ENCODE data around the gene SLC6A6.

SLC6A6 gene

DNA sequence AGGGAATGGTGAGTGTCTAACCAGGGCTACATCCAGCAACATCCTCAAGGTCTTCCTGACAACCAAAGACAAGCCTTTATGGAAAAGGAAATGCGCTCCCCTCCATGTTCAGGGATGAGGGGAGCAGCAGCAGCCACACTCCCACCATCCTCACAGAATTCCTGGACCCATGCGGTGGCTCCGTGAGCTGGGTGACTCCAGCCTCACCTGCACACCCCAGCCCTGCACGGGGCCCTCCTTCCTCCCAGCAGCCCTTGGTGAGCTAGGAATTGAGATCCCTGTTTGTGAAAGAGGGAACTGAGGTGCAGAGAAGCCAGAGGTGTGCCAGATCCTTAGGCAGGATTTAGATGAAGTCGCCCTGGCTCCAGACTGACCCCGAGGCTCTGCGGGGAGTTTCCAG is 85.4 kb downstream of the SLC6A6 start:
- in situ Hi-C loops (cut with HindIII; ENCODE audit: low pct_ligation_motif_present, low pct_unique_long_range_greater_than_20kb, low sequenced_read_pairs), result no loop called here
- DNase-seq, result no peak

DNA sequence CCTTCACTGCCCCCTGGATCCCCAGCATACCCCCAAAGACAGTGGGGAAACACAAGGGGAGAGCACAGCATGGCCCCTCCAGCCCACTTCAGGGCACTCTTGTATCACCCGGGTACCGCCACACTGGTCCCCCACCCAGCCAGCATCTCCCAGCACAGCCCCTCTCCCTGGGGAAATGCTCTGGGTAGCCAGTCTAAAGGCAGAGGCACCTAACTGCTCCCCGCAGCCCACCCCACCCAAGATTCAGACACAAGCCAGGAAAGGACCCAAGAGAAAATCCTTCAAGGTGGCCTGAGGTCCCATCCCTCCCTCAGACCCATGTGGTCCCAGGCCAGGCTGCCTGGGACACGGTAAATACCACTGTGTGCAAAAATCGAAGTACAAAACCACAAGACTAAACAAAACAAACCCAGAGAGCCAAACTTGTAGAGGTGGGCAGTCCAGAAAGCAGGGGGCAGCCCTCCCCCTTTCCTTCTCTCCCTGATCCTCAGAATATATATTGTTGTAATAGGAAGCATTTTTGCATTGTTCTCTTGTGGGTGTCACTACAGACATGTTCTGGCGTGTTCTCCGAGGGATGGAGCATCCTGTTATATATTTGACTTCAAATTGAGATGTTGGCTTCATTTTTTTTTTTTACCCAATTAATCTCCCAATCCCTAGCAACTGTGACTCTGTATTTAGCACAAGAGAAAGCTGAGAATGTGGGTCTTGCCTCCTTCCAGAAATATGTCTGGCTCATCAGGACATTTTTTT is 86.1 kb downstream of the SLC6A6 start:
- in situ Hi-C loops (cut with HindIII; ENCODE audit: low pct_ligation_motif_present, low pct_unique_long_range_greater_than_20kb, low sequenced_read_pairs), result no loop called here

DNA sequence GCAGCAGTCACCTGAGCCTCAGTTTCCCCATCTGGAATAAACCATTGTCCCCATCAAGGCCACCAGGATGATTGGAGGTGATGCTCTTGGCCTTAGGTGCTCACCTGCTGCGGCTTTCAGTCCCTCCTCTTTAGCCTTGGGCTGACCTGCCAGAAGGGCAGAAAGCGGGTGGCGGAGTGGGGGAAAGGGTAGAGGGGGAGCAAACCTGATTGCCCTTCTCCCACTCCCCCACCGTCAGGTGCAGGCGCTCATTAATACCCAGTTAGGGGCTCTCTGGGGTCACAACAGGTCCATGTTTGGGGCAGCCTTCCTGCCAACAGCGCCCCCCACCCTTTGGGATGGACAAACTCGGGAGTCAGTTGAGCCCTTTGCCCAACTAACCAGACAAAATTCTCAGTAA is 87.2 kb downstream of the SLC6A6 start:
- no peak for DNase-seq
- in situ Hi-C loops (cut with HindIII; ENCODE audit: low pct_ligation_motif_present, low pct_unique_long_range_greater_than_20kb, low sequenced_read_pairs), result no loop called here

More for the DNA sequence above, 86.1 kb downstream of the SLC6A6 start:
- DNase-seq, result no peak

DNA sequence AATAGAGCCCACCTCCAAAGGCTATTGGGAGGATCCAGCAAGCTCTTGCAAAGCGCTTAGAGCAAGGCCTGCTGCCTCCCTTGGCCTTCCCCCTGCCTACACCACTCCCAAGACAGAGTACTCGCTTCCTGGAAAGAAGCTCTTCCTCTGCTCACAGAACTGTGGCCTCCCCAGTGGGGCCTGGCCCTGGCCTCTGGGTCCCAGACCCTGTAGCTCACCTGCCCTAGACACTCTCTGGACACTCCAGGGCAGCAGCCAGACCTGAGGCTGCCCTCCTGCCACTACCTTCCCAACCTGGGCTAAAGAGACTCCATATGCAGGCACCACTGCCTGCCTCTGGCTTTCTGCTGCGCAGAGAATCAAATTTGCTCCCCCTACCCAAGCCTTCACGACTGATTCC is 87.8 kb downstream of the SLC6A6 start:
- DNase-seq, result no peak
- in situ Hi-C loops (cut with HindIII; ENCODE audit: low pct_ligation_motif_present, low pct_unique_long_range_greater_than_20kb, low sequenced_read_pairs), result no loop called here

DNA sequence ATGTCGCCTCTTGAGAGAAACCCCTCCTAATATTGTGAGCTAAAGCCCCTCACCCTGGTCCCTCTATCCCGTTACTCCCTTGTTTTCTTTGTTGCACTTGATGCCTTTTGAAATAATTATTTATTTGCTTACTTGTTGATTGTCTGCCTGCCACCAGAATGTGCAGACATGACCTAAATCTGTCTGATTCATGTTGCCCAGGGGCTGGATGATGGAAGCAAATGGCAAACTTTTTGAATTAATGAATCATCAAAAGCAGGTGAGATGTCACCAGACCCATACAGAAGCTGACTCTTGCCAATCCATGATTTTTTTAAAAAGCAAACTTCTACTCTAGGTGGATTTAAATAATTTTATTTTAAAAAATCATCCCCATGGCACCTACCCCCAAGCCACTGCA is 88.4 kb downstream of the SLC6A6 start:
- in situ Hi-C loops (cut with HindIII; ENCODE audit: low pct_ligation_motif_present, low pct_unique_long_range_greater_than_20kb, low sequenced_read_pairs), result no loop called here
- DNase-seq, result no peak

DNA sequence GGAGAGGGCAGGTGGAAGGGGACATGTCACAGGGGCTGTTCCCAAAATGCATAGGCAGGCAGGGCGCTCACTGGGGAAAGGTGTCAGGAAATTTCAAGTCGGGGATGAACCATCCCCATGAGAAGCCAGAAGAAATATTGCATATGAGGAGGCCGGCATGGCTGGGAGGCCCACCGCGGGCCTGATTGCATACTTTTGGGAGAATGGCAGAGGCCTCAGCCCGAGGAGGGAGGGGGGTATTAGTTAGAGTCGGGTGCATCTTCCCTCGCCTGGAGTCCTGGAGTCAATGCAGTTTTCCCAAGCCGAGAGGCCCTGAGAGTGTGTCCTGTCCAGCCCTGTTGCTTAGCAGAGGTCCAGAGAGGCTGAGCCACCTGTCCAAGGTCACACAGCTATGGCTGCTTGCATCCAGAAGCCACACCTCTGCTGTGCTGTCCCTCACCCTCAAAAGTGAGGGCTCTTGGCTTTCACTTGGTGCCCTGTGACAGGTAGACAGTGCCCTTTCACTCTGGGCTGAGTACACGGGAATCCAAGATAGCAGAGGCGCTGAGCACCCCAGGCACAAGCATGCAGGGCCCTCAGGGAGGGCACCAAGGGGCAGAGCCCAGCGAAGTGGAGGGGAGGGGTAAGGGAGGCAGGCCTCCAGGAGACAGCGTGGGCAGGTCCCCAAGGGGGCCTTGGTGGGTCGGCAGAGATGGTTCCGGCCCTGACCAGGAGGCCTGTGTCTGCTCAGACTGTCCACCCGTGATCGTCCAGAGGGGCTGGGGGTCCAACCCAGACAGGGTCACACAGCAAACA is 89.2 kb downstream of the SLC6A6 start:
- in situ Hi-C loops (cut with HindIII; ENCODE audit: low pct_ligation_motif_present, low pct_unique_long_range_greater_than_20kb, low sequenced_read_pairs), result no loop called here
- no peak for DNase-seq

DNA sequence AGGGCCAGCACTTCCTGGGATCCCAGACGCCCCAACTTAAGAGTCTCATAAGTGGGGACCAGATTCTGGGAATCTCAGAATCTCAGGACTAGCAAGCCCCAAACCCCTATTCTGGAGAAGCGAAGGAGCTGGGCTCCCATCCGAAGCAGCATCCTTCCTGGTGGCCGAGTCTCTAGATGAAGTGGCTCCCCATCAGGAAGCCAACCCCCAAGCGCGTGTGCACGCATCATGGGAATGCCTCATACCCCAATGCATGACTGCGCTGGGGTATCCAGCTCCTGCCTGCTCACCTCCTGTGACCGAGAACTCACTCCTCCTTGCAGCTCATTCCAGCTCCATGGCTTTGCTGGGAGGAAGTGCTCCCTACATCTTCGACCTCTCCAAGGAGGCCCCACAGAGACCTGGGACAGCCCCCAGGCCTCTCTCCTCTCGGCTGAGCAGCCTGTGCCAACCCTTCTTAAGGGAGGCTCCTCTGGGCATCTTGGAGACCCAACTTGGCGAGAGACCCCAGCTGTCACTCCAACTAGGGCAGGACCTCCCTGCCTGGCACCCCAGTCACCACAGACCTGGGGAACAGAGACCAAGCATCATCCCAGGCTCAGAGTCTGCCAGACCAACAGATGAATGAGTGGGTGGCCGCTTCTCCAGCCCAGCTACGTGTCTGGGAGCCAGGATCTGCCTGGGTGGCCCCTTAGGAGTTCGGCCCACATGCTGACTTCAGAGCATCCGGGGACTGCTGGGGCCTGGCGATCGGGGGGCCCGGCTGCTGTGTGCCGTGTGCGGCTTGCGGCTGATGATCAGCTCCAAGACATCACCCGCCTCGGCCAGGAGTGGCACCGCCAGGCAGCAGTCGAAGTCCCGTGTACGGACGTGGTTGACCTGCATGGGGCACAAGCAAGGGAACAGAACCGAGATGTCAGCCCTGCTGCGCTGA is 90.8 kb downstream of the SLC6A6 start:
- in situ Hi-C loops (cut with HindIII; ENCODE audit: low pct_ligation_motif_present, low pct_unique_long_range_greater_than_20kb, low sequenced_read_pairs), result no loop called here
- no peak for DNase-seq

DNA sequence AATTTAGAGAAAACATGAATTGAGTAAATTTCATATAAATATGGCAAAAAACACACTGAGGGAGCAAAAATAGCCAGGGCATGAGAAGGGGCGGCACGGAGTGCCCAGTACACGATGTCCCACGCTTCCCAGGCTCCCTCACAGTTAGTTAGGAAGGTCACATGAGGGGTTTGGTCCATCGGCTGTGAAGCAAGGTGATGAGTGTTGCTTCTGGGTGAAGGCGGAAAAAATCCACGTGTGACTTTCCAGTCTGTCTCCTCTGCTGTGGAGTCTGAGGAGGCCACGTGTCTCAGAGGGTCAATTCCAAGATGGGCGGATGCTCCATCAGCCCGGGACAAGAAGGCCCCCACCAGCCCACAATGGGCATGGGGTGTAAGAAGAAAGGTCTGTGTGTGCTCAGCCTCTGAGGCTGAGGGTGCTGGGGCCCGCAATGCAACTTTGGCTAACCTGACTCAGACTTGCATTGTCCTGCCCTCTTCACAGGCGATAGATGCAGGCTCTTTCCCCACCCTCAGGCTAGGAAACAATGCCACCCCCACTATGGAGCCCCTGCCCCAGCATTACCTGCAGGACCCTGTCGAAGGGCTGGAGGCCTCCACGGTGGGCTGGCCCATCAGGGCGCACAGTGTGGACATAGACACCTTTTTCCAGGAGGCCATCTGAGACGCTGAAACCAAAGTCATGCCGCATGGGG is 92.0 kb downstream of the SLC6A6 start:
- DNase-seq, result no peak
- in situ Hi-C loops (cut with HindIII; ENCODE audit: low pct_ligation_motif_present, low pct_unique_long_range_greater_than_20kb, low sequenced_read_pairs), result no loop called here

DNA sequence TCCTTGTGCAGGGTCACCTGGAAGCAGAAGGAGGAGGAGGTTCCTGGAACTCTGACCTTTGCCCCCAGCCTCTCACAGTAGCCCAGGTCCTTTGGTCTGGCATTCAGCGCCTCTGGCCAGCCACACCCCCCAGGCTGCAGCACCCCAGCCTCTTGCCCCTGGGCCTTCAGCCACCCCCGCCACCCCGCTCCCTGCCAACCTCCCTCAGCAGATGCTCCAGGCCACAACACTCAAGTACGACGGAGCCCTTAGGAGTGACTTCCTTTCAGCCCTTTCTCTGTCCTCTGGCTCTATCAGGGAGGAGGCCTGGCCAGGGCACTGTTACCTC is 92.5 kb downstream of the SLC6A6 start:
- in situ Hi-C loops (cut with HindIII; ENCODE audit: low pct_ligation_motif_present, low pct_unique_long_range_greater_than_20kb, low sequenced_read_pairs), result no loop called here
- DNase-seq, result no peak

DNA sequence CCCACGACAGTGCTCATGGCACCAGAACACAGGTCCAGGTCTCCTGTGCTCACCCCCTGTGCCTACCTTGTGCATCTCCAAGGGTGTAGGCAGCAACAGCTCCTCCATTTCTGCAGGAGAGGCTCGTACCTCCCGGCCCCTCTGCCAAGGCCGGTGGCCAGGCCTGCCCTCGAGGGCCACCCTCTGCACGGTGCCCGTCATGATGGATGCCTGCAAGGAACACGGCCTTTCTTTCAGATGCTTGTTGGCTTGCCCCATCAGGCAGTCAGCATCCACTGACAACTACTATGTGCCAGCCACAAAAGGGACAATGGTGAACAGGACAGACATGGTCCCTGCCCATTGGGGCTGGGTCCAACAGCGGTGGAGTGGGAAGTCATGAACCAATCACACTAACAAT is 93.9 kb downstream of the SLC6A6 start:
- in situ Hi-C loops (cut with HindIII; ENCODE audit: low pct_ligation_motif_present, low pct_unique_long_range_greater_than_20kb, low sequenced_read_pairs), result no loop called here
- no peak for DNase-seq

DNA sequence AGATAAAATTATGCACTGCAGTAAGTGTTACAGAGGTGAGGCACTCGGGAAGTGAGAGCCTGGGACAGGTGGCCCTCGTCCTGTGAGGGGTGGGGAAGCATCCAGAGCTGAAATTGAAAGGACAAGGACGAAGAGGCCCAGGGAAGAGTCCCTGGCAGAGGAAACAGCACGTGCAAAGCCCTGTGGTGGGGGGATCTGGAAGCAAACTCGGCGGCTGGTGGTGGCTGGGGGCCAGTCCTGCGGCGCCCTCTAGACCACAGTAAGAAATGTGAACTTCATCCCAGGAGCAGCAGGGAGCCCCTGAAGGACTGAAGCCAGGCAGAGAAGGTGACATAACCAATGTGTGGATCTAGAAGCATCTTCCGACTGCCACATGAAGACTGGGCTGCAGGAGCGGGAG is 94.9 kb downstream of the SLC6A6 start:
- no peak for DNase-seq
- in situ Hi-C loops (cut with HindIII; ENCODE audit: low pct_ligation_motif_present, low pct_unique_long_range_greater_than_20kb, low sequenced_read_pairs), result no loop called here

DNA sequence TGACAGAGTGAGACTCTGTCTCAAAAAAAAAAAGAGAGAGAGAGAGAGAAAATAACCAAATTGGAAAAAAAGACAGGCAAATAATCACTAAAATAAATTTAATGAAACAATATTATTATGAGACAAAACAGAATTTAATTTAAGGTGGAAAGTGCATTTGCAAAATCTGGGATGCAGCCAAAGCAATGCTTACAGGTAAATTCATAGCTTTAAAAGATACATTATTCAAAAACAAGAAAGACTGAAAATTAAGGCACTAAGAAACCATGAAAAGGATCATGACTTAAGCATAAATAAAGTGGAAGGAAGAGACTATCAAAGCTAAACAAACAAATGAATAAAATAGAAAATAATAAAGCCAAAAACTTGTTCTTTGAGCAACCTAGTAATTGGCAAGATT is 100.1 kb downstream of the SLC6A6 start:
- no peak for DNase-seq
- in situ Hi-C loops (cut with HindIII; ENCODE audit: low pct_ligation_motif_present, low pct_unique_long_range_greater_than_20kb, low sequenced_read_pairs), result no loop called here

DNA sequence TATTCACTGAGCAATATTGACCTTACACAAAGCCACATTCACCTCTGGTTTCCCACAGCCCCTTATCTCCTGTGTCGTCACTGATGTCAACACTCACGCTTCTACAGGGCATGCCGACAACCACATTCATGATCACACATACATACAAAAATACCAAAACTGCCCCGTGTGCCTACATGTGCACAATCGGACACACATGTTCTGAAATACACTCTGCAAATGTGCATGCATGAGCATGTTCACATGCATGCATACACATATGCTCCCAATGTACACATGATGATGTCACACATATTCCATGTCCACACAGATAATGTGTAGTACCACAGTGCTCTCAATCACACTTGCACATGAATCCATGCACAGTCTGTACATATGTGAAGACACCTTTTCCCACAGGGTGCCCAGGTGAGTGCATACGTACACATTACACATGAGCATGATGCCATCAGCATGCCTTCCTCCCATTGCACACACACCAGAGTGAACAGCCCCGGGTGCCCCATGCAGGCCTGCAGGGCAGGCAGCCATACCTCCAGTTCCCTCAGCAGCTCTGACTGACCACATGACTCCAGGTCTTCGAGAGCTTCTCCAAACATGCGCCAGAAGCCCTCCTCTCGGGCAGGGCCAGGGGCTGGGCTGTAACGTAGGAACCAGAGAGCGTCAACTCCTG is 100.8 kb downstream of the SLC6A6 start:
- in situ Hi-C loops (cut with HindIII; ENCODE audit: low pct_ligation_motif_present, low pct_unique_long_range_greater_than_20kb, low sequenced_read_pairs), result no loop called here
- no peak for DNase-seq

DNA sequence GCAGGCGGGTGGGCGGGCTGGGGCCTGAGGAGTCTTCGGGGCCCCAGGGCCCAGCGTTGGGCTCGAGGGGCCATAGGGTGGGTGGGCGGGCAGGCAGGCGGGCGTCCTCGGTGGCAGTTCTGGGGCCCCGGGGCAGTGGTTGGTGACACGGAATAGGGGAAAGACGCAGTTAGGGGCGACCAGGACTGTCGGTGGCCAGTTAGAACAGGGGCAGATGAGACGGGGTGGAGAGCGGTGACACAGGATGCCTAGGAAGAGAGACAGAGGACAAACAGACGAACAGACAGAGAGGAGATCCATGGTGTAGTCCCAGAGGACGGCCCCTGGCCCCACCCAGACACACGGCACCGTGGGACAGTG is 101.3 kb downstream of the SLC6A6 start:
- in situ Hi-C loops (cut with HindIII; ENCODE audit: low pct_ligation_motif_present, low pct_unique_long_range_greater_than_20kb, low sequenced_read_pairs), result no loop called here
- no peak for DNase-seq

DNA sequence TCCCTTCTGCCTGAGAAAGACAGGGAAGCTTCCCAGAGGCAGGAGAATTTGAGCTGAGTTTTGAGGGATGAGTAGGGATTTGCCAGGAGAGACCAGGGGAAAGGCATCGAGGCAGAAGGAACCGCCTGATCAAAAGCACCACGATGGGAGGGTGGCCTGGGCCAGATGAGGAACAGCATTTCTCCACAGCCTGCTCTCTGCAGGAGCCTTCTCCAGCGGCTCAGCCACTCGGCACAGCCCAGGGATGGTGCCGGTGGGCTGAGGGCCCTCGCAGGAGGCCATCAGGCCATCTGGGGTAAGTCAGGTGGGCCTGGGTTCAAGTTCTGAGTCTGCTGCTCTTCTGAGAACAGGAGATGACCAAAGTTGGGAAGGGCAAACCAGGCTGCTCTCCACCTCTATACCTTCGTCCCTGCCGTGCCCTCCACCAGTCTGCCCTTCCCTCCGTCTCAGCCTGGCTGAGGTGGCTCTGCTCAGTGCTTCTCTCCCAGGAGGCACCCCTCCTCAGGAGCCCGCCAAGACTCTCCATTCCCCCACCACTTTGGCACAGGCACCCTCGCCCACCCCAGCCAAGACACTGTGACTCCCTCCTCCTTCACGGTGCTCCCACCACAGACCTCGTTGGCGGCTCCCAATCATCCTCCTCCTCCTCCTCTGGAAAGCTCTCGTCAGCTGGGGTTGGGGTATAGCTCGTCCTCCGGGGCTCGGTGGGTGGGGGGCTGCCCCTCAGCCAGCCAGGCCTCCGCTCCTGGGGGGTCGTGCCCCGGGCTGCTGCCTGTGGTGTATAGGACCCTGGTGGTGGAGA is 102.8 kb downstream of the SLC6A6 start:
- in situ Hi-C loops (cut with HindIII; ENCODE audit: low pct_ligation_motif_present, low pct_unique_long_range_greater_than_20kb, low sequenced_read_pairs), result no loop called here
- no peak for DNase-seq

DNA sequence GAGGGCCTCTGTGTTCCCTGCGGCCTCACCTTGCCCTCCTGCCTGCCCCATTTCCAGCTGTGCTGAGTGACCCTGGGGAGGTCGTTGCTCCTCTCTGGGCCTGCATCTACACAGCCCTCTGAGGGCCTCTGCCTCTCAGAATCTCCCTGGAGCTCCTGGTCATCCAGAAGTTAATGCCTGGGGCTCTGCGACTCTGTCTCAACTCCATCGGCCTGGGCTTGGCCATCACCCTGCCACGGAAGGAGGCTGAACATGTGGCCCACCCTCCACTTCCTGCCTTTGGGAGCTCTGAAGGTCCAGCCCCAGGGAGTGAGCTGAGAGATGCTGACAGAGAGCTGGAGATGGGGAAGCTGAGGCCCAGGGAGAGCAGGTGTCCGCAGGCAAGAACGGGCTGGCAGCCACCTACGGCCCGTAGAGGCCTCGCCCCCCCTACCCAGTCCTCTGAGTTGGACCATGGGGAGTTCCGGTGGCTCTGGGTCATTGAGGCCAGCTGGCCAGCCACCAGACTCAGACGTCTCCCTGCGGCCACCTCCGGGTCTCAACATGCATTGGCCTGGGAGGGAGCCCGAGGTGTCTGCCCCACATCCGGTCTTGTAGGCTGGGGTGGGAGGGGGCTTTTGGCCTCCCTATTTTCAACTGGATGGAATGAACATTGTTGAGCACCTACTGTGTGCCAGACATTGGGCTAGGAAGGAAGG is 103.5 kb downstream of the SLC6A6 start:
- in situ Hi-C loops (cut with HindIII; ENCODE audit: low pct_ligation_motif_present, low pct_unique_long_range_greater_than_20kb, low sequenced_read_pairs), result no loop called here
- DNase-seq, result no peak

All from ACHN (cell line).